HFF-Myc (cell line): Measurements from ENCODE around the gene RDH14.

Experiments
- DNase-seq: peaks from one replicate; pipeline ENCODE4 v3.0.0-alpha.2; 2011; ENCODE audit warnings: low read depth; ENCODE audit errors: extremely low read depth
- H3K4me3 ChIP-seq: replicated peaks from 2 replicates; pipeline ENCODE4 v1.5.1; 2011; ENCODE audit warnings: low read depth, mild to moderate bottlenecking, control low read depth, low read length
- CTCF ChIP-seq: IDR thresholded peaks from 2 replicates; pipeline ENCODE4 v1.5.1; 2012; ENCODE audit warnings: mild to moderate bottlenecking, low read depth, low read length, control low read depth; ENCODE audit errors: missing control alignments

Gene RDH14

DNA sequence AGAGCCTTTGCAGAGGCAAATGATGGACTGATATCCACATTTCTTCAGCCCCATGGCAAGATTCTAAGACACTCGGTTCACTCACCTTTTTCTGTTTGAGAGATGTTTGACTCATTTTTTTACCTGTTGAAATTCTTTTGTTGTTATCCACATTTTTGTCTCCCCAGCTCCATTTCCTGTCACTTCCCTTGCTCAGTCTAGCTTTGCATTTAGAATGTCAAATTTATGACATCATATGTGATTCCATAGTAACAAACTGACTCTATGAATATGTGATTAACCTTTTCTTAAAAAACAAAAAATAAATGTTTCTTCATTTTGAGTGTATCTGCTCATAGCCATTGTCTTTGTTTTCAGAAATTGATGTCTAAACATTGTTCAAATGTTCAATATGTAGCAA lies 28.9 kb upstream of the RDH14 start, which contains the start of gene NT5C1B:
Gene NT5C1B, minus strand, starts transcription at position 216 of the 400 bp plus-strand sequence. Its CDS starts 101 bp downstream, at position 115.
- TF ChIP-seq CTCF = no peak
- no peak for DNase-seq
- no peak within 1 kb of the TSS for H3K4me3 ChIP-seq

DNA sequence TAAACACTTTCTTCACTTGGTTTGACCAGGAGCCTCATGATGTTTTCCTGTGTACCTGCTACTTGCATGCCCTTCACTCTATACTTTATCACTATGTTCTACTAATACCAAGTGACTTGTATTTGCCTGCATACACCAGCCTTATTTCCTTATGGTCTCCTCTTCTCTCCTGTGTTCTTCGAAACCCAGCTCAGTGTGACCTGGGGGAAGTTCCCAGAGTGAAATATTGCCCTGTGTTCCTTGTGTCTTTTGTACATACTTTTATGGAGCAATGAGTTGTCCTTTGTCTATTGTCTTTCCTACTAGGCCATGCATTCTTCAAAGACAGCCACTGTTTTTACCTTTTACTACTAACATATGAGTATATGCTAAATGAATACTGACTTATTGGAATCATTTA lies 28.3 kb upstream of the RDH14 start:
- H3K4me3 ChIP-seq = no peak overlapping the region
- TF ChIP-seq CTCF = no peak
- DNase-seq = no peak

GRCh38 chr2:18588049-18588448 lies 27.6 kb upstream of the RDH14 start:
- no peak overlapping the region for H3K4me3 ChIP-seq
- no peak for DNase-seq
- no peak for TF ChIP-seq CTCF

GRCh38 chr2:18585526-18585925 lies 25.1 kb upstream of the RDH14 start:
- H3K4me3 ChIP-seq = no peak overlapping the region
- TF ChIP-seq CTCF = no peak
- DNase-seq = no peak

DNA sequence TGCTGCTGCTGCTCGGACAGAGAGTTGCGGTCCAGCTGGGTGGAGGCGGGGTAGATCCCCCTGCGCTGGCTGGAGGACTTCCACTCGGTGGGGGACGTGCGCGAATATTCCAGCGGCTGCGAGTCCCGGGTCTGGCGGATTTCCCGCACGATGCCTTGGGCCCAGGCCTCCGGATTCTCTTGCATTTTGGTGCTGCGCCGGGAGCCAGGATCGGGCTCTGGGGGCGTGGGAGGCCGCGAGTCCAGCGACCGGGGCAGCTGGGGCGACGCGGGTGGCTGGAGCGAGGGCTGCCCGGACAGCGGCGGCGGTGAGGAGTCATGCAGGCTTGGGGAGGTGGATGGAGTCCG lies 24.1 kb upstream of the RDH14 start:
- no peak for DNase-seq
- TF ChIP-seq CTCF = no peak
- no peak overlapping the region for H3K4me3 ChIP-seq

DNA sequence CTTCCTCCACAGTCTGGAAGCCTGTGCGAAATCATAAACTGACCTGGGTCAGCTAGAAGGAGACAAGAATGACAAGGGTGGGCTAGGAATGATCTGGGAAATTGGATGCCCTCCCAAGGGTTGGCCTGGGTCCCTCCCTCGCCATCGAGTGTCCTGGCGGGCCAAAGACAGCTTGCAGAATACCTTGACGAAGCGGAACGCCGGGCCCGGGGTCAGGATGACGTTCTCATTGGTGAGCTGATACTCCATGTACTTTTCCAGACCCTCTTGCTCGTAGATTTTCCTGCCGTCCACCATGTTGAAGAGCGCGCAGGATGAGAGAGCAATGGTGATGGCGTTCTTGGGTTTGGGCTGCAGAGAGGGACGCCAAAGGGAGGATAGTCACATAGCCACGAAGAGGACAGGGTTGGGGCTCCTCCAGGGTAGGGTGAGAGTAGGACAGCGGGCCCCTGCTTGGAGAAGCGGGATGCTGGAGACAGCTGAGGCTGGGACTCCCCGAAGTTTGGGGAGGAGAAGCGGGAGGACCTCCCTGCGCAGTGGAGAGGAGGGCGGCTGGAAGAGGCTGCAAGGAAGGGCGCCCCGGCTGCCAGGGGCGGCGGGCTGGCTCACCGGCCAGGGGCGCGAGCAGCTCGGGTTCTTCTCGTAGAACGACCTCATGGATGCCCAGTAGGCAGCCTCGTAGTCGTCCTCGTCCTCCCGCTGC lies 23.6 kb upstream of the RDH14 start:
- TF ChIP-seq CTCF = no peak
- H3K4me3 ChIP-seq = no peak overlapping the region
- no peak for DNase-seq

DNA sequence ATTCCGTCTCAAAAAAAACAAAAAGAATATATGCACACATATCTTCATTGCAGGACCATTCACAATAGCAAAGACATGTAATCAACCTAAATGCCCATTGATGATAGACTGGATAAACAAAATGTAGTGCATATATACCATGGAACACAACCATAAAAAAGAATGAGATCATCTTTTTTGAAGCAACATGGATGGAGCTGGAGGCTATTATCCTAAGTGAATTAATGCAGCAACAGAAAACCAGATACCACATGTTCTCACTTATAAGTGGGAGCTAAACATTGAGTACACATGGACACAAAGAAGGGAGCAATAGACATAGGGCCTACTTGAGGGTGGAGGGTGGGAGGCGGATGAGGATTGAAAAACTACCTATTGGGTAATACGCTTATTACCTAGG lies 20.2 kb upstream of the RDH14 start:
- H3K4me3 ChIP-seq = no peak overlapping the region
- no peak for DNase-seq
- TF ChIP-seq CTCF = no peak
